SKM-1 treated with dmso at 0.1 percent for 144 hours (cell line): ENCODE data around the gene WFDC13.
"Not testable (repeated sequence)": the region's sequence is repeated elsewhere in the genome, so short reads cannot be mapped to it uniquely, and the experiment has no call there.

Source experiments
- DNase-seq: peaks from one replicate; lab custom pipeline; 2025; ENCODE audit not compliant: unreplicated experiment; lab: John Stamatoyannopoulos, UW

Gene WFDC13, protein sequence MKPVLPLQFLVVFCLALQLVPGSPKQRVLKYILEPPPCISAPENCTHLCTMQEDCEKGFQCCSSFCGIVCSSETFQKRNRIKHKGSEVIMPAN

DNA sequence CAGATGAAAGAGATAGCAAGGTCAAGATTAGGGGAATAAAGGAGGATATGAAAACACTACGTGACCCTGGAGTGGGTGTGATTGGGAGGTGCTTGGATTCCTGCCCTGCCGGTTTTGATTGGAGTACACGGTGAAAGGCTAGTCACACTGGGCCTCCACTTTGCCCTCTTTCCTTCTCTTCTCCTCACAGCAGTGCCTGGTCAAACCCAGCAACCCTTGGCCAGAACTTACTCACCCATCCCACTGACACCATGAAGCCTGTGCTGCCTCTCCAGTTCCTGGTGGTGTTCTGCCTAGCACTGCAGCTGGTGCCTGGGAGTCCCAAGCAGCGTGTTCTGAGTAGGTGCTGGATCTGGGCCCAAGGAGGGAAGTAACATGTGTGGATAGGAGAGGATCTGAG lies at the start of gene WFDC13:
WFDC13 (plus strand) TSS at position 166 of the 400 bp plus-strand sequence; CDS start at position 252, 86 bp downstream.
- DNase-seq: no peak

DNA sequence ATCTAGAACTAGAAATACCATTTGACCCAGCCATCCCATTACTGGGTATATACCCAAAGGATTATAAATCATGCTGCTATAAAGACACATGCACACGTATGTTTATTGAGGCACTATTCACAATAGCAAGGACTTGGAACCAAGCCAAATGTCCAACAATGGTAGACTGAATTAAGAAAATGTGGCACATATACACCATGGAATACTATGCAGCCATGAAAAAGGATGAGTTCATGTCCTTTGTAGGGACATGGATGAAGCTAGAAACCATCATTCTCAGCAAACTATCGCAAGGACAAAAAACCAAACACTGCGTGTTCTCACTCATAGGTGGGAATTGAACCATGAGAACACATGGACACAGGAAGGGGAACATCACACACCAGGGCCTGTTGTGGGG lies 44.8 kb upstream of the WFDC13 start:
- not testable (repeated sequence) for DNase-seq

DNA sequence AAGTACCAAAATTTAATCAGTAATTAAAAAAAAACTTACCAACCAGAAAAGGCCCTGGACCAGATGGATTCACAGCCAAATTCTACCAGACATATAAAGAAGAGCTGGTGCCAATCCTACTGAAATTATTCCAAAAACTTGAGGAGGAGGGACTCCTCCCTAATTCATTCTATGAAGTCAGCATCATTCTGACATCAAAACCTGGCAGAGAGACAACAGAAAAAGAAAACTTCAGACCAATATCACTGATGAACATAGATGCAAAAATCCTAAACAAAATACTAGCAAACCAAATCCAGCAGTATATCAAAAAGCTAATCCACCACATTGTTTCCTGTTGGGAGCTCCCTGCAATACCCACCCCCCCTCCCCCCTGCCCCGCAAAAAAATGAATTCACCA lies 31.7 kb upstream of the WFDC13 start, which contains the start of gene WFDC11:
WFDC11 (minus strand) TSS at position 101 of the 400 bp plus-strand sequence. CDS start 19,639 bp downstream, outside the sequence.
- DNase-seq: no peak

DNA sequence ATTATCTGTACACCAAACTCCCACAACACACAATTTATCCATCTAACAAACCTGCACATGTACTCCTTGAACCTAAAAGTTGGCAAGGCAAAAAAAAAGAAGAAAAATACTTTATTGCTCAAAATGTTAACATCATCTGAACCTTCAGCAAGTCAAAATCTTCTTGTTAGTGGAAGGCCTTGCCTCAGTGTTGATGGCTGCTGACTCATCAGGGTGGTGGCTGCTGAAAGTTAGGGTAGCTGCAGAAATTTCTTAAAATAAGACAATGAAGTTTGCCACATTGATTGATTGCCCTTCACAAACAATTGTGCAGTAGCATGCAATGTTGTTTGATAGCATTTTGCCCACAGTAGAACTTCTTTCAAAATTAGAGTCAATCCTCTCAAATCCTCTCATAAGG lies 29.1 kb upstream of the WFDC13 start:
- no peak for DNase-seq

DNA sequence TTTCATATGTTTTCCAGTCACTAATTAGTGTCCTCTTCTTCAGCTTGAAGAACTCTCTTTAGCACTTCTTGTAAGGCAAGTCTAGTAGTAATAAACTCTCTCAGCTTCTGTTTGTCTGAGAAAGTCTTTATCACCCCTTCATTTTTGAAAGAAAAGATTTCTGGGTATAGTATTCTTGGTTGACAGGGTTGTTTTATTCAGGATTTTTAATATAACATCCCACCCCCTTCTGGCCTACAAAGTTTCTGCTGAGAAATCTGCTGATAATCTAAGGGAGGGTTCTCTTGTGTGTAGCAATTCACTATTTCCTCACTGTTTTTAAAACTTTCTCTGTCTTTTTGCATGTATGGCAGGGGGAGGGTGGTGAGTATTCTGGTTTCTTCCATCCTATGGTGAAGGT lies 22.2 kb upstream of the WFDC13 start:
- DNase-seq: no peak

DNA sequence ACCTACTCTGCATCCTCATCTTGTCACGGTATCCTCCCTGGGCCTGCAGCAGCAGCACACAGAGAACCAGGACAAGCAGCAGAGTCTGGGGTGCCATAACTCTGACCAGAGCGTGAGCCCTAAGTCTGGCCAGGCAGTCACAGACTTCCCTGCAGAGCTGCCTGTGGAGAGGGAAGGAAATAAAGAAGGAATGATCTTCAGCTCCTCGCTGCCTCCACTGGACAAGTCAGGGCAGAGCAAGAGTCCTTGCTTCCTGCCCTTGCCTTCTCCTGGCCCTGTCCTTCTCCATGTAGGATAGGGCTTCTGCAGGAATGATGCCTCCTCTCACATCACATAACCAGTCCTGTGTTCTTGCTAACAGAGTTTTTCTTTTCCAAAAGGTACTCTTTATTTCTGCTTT lies 15.9 kb upstream of the WFDC13 start:
- no peak for DNase-seq

DNA sequence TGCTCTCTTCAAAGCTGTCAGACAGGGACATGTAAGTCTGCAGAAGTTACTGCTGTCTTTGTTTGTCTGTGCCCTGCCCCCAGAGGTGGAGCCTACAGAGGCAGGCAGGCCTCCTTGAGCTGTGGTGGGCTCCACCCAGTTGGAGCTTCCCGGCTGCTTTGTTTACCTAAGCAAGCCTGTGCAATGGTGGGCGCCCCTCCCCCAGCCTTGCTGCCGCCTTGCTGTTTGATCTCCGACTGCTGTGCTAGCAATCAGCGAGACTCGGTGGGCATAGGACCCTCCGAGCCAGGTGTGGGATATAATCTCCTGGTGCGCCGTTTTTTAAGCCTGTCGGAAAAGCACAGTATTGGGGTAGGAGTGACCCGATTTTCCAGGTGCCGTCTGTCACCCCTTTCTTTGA lies 8.5 kb upstream of the WFDC13 start:
- not testable (repeated sequence) for DNase-seq

DNA sequence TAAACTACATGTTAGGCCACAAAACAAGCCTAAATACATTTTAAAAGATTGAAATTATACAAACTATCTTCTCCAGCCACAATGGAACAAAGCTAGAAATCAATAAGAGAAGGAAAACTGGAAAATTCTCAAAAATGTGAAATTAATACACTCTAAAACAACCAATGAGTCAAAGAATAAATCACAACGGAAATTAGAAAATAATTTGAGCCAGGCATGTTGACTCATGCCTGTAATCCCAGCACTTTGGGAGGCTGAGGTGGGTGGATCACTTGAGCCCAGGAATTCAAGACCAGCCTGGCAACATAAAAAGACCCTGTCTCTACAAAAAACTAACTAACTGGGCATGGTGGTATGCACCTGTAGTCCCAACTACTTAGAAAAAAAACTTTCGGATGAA lies 6.3 kb upstream of the WFDC13 start:
- DNase-seq: no peak

DNA sequence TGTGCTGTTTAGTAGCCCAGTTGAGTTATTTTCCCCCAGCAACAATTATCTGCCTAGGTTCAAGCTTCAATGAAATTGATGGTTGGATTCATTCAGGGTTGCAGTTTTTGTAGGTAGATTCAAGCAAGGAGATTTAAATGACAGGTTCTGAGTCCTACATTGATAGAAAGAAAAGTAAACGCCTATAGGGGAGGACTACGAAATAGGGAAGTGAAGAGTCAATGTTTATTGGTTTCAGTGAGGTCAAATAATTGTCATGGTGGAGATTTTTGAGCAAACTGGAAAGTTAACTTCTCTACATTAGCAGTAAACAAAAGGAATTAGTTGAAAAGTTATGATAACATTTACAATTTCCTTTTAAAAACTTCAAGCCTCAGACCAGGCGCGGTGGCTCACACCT lies 734 bp upstream of the WFDC13 start:
- DNase-seq: no peak

DNA sequence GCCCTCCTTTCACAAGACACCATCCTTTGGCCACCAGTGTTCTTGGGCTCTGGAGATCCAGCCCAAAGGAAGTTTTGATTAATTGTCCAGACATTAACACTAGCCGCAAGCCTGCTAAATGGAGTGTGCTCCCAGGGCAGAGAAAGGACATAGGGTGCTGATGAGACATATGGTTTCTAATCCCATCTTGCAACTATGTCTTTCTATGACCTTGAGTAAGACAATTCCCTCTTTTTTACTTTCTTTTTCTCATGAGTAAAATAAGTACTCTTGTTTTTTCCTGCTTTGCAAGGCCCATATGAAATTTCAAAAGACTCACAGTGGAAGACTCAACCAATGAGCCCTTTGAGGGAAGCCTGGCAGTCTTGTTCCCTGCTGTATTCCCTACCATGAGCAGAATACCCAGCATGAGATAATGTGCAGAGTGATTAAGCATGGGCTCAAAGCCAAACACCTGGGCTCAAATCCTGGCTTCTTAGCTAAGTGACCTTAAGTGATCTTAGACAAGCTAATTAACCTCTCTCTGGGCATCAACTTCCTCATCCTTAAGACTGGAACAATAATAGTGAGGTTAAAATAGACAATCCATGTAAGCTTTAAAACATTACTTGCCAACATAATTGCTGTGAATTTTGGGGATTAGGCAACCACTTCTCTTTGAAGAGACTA lies 3.3 kb downstream of the WFDC13 start, which contains the start of gene WFDC10B:
WFDC10B (minus strand) TSS at position 51 of the 669 bp plus-strand sequence. CDS start 19,027 bp downstream, outside the sequence.
- DNase-seq: no peak

DNA sequence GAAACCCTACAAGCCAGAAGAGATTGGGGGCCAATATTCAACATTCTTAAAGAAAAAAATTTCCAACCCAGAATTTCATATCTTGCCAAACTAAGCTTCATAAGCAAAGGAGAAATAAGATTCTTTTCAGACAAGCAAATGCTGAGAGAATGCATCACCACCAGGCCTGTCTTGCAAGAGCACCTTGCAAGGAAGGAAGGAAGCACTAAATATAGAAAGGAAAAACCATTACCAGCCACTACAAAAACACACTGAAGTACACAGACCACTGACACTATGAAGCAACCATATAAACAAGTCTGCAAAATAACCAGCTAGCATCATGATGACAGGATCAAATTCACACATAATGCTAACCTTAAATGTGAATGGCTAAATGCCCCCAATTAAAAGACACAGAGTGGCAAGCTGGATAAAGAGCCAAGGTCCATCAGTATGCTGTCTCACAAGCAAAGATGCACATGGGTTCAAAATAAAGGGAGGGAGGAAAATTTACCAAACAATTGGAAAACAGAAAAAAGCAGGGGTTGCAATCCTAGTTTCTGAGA lies 14.4 kb downstream of the WFDC13 start:
- not testable (repeated sequence) for DNase-seq

DNA sequence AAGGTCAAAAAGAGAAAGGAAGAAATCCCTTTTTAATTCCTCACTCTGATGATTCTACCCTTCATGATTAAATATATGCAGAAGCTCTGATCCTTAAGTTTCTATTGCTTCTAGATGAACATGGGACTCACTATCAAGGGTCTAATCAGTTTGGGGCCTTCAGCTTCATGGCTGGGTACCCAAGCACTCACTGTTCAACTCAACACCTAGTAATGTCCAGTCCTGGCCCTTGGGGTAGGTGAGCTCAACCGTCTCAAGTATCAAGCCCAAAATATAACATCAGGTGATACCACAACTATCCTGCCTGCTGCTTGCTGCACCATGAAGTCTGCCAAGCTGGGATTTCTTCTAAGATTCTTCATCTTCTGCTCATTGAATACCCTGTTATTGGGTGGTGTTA lies 20.2 kb downstream of the WFDC13 start, which contains the start of gene SPINT4:
SPINT4 (plus strand) TSS at position 301 of the 400 bp plus-strand sequence; CDS start at position 322, 21 bp downstream.
- no peak for DNase-seq

DNA sequence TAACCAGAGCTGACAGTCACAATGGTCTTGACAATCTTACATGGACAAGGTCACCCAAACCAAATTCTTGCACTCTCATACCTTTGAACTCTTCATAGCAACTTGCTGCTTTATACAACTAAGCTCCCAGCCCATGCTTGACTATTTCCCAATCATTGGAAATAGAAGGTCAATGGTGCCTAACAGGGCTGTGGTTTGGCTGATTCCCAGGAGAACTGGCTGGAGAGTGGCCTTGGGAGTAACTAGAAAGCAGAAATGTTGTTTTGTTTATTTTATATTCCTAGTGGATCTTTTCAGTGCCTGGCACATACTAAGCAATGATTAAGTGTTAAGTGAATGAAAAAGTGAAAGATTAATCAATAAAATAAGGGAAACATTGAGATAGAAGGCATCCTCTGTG lies 23.3 kb downstream of the WFDC13 start:
- DNase-seq: no peak

DNA sequence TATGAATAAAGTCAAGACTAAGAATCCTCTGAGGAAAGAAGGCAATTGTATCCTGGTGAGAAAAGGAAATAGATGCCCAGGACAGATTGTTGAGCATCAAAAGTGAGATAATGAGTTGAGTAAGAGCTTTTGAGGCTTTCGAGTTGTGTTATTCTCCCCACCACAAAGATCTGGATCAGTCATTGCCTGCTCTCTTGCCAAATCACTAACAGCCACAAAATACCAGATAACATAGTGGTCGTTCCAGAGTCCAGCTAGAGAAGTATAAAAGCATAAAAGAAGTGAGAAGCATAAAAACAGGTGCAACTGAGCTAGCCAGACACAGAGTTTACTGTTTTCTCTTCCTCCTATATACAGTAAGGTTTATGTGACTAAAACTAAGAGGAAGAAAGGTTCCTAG lies 25.2 kb downstream of the WFDC13 start:
- no peak for DNase-seq

DNA sequence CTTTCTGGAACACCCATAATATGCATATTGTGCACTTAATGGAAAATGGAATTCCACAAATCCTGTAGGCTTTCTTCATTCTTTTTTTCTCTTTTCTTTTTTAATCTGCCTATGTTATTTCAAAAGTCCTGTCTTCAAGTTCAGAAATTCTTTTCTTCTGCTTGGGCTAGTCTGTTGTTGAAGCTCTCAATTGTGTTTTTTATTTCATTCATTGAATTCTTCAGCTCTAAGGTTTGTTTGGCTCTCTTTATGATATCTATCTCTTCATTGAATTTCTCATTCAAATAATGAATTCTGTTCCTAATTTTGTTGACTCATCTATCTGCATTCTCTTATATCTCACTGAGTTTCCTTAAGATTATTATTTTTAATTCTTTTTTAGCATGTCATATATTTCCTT lies 30.4 kb downstream of the WFDC13 start:
- no peak for DNase-seq

DNA sequence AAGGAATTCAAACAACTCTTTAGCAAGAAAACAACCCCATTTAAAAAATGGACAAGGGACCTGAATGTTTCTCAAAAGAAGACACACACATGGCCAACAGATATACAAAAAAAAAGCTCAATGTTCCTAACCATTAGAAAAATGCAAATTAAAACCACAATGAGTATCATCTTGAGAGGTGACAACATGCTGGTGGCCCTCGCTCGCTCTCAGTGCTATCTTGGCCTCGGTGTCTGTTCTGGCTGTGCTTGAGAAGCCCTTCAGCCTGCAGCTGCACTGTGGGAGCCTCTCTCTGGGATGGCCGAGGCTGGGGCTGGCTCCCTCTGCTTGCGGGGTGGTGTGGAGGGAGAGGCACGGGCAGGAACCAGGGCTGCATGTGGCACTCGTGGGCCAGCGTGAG lies 33.7 kb downstream of the WFDC13 start:
- DNase-seq: no peak

DNA sequence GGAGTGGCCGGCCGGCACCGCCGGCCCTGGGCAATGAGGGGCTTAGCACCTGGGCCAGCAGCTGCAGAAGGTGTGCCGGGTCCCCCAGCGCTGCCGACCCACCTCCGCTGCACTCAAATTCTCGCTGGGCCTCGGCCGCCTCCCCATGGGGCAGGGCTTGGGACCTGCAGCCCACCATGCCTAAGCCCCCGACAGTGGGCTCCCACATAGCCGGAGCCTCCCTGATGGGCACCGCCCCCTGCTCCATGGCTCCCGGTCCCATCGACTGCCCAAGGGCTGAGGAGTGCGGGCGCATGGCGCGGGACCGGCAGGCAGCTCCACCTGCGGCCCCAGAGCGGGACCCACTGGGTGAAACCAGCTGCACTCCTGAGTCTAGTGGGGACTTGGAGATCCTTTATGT lies 34.1 kb downstream of the WFDC13 start:
- DNase-seq: no peak

DNA sequence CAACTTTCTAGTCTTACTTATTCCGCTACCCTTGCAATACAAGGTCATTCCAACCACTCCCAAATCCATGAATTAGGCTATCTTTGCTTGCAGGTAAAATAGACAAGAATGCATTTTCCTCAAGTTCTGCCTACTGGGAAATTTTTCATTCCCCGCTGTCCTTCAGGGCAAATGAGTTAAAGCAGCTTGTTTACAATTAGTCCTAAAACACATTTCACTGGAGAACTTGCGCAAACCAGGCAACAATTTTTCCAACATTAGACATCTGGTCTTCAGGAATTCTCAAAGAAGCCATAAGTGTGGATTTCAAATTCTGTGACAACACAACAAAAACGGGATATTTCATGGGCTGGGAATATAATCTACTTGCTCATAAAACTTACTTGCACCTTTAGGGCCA lies 40.8 kb downstream of the WFDC13 start:
- DNase-seq: no peak

DNA sequence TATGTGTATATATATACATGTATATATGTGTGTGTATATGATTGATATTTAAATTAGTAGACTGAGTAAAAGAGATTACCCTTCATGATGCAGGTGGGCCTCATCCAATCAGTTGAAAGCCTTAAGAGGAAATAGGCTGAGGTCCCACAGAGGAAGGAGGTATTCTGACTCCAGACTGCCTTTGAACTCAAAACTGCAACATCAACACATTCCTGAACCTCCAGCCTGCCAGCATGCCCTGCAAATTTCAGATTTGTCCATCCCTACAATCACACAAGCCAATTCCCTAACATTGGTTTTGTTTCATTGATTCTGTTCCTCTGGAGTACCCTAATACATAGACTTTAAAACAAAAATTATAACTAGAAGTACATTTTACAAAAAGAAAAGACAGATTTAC lies 43.2 kb downstream of the WFDC13 start:
- DNase-seq: no peak

DNA sequence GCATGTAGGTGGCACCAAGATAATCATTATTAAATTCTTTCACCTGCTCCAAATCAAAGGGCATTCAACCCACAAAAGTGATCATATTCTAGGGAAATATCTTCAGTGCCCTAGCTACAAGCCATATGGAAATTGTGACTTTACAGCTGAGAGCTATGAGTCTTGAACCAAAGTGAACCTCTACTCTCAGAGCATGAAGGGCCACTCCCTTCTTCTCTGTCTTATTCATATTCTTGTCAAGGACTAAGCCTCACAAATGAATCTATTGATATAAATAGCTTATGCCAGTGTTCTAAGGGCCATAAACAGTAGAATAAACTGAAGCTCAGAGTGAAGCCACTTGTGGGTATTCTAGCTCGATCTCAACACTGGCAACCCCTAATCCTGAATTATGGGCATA lies 49.9 kb downstream of the WFDC13 start:
- no peak for DNase-seq

DNA sequence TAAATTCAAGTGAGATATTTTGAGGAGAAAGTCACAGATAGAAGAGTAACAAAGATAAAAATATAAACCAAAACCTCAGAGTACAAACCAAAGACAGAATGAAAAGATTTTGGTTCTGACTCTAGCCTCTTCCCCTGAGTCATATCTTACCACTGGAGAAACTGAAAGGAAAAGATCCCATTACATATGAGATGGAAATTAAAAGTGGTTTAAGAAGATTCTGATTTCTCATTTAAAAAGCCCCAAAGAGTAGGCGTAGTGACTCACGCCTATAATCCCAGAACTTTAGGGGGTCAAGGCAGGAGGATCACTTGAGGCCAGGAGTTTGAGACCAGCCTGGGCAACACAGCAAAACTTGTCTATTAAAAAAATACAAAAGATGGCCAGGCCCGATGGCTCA lies 50.9 kb downstream of the WFDC13 start:
- DNase-seq: no peak

DNA sequence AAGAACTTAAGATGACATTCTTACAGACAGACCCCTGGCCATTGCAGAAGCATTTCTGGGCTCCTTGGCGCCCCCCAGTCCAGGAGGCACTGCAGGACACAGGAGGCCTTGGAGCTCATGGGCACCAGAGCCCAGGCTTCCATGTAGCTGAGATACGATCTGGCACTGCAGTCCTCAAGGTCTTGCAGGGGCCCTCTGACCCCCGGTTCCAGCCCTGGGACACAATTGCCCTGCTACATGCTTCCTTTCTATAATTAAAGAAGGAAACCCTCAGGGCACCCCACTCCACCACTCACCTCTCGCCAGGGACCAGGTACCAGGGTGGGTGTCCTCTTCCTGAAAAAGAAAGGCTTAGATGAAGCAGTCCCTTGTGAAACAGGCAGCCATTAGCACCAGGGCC lies 56.3 kb downstream of the WFDC13 start:
- DNase-seq: no peak
